ENCODE measurements around the gene SMARCAL1. TPM values are rescaled to one million over a fixed set of nuclear protein-coding genes. Genes with fewer than 3 reads are reported as not detected.

Gene SMARCAL1
- total RNA-seq, 1 experiment from 2014 or later: 26.4 TPM

DNA sequence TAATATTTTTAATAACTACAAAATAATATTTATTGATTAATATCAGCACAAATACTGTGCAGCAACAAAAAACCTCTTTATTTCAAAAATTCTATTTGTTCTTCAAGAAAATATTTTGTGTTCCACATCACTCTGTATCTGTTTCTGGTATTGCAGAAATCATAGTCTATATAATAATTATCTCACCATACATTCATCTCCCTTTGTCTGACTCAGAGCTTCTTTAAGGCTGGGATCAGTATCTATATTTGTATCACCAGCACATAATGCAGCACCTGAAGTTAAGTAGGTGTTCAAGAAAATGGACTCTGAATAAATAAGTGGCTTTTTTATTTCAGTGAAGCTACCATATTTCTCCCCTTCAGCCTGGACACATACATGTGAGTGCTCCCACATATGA, 38.4 kb upstream of the SMARCAL1 start:
- TF ChIP-seq TCF7L2 (IDR thresholded peaks at IDR 0.05; ENCODE audit: low read depth, low read length): no peak
- no peak for TF ChIP-seq SIN3A (IDR thresholded peaks at IDR 0.05; ENCODE audit: borderline replicate concordance, insufficient read depth, low read depth, low read length)
- TF ChIP-seq, protein P1, sequence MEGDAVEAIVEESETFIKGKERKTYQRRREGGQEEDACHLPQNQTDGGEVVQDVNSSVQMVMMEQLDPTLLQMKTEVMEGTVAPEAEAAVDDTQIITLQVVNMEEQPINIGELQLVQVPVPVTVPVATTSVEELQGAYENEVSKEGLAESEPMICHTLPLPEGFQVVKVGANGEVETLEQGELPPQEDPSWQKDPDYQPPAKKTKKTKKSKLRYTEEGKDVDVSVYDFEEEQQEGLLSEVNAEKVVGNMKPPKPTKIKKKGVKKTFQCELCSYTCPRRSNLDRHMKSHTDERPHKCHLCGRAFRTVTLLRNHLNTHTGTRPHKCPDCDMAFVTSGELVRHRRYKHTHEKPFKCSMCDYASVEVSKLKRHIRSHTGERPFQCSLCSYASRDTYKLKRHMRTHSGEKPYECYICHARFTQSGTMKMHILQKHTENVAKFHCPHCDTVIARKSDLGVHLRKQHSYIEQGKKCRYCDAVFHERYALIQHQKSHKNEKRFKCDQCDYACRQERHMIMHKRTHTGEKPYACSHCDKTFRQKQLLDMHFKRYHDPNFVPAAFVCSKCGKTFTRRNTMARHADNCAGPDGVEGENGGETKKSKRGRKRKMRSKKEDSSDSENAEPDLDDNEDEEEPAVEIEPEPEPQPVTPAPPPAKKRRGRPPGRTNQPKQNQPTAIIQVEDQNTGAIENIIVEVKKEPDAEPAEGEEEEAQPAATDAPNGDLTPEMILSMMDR (IDR thresholded peaks at IDR 0.05): no peak
- no peak for TF ChIP-seq POLR2AphosphoS5 (IDR thresholded peaks at IDR 0.05; ENCODE audit: low read depth, low read length)
- TF ChIP-seq, protein P2, sequence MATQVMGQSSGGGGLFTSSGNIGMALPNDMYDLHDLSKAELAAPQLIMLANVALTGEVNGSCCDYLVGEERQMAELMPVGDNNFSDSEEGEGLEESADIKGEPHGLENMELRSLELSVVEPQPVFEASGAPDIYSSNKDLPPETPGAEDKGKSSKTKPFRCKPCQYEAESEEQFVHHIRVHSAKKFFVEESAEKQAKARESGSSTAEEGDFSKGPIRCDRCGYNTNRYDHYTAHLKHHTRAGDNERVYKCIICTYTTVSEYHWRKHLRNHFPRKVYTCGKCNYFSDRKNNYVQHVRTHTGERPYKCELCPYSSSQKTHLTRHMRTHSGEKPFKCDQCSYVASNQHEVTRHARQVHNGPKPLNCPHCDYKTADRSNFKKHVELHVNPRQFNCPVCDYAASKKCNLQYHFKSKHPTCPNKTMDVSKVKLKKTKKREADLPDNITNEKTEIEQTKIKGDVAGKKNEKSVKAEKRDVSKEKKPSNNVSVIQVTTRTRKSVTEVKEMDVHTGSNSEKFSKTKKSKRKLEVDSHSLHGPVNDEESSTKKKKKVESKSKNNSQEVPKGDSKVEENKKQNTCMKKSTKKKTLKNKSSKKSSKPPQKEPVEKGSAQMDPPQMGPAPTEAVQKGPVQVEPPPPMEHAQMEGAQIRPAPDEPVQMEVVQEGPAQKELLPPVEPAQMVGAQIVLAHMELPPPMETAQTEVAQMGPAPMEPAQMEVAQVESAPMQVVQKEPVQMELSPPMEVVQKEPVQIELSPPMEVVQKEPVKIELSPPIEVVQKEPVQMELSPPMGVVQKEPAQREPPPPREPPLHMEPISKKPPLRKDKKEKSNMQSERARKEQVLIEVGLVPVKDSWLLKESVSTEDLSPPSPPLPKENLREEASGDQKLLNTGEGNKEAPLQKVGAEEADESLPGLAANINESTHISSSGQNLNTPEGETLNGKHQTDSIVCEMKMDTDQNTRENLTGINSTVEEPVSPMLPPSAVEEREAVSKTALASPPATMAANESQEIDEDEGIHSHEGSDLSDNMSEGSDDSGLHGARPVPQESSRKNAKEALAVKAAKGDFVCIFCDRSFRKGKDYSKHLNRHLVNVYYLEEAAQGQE (IDR thresholded peaks at IDR 0.05; ENCODE audit: insufficient read depth in 1 of 2, low read depth in 2 of 2, low read length in 1 of 2): no peak
- Histone ChIP-seq H3K27ac (ENCODE audit: low read length) (no peak overlapping the region), H3K27me3 (ENCODE audit: control insufficient read depth, insufficient read depth, low read length) (peaks cover 22% of the 10 kb centered on the region), H3K9me3 (ENCODE audit: control insufficient read depth, insufficient read depth, low read depth, low read length) (no peaks in the 10 kb centered on the region), H3K36me3 (ENCODE audit: control insufficient read depth, insufficient read depth, low read length) (no peaks in the 10 kb centered on the region), H3K4me1 (ENCODE audit: control insufficient read depth, insufficient read depth, low read length) (peaks cover 14% of the 10 kb centered on the region; the same call in 1 of the 2 replicates), H3K4me3 (ENCODE audit: low read depth in 2 of 2, low read length in 2 of 2) (no peak overlapping the region)
- no peak for DNase-seq (ENCODE audit: low read depth, low spot score)
- ChIA-PET CTCF (no interaction called here), POLR2A (interaction anchor here (0.5 kb wide), 1 partner anchor 158 kb away, joined by 3 read pairs; no protein-coding TSS in a partner anchor)
- ATAC-seq: no peak
- BruUV-seq (replicated peaks): no TSS peak
- intact Hi-C loops (cut with micrococcal nuclease; ENCODE audit: unreplicated experiment) (no loop called here), in situ Hi-C loops (cut with HindIII; ENCODE audit: low pct_unique_long_range_greater_than_20kb, low sequenced_read_pairs) (no loop called here)

DNA sequence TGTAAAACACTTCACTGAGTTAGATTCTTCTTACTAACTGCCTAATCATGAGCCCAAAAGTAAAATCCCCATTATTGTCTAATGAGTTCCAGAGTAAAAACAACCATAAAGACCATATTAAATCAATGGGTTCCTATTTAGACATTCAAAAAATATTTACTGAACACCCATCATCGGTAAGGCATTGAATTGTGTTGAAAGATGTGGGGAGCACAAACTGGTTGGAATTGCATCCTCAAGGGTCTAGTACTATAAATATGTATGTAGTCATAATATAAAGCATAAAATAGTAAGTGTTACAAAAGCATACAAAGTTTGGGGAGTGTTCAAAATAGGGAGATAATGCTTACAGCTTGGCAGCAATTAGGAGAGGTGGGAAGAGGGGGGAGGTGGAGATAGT, 37.0 kb upstream of the SMARCAL1 start:
- in situ Hi-C loops (cut with HindIII; ENCODE audit: low pct_unique_long_range_greater_than_20kb, low sequenced_read_pairs): no loop called here
- intact Hi-C loops (cut with micrococcal nuclease; ENCODE audit: unreplicated experiment): no loop called here
- no peak for TF ChIP-seq POLR2AphosphoS5 (IDR thresholded peaks at IDR 0.05; ENCODE audit: low read depth, low read length)
- TF ChIP-seq, protein P1 (IDR thresholded peaks at IDR 0.05): no peak
- TF ChIP-seq, protein P2 (IDR thresholded peaks at IDR 0.05; ENCODE audit: insufficient read depth in 1 of 2, low read depth in 2 of 2, low read length in 1 of 2): no peak
- TF ChIP-seq SIN3A (IDR thresholded peaks at IDR 0.05; ENCODE audit: borderline replicate concordance, insufficient read depth, low read depth, low read length): no peak
- no peak for TF ChIP-seq TCF7L2 (IDR thresholded peaks at IDR 0.05; ENCODE audit: low read depth, low read length)
- Histone ChIP-seq H3K4me1 (ENCODE audit: control insufficient read depth, insufficient read depth, low read length) (peaks cover 14% of the 10 kb centered on the region; the same call in 1 of the 2 replicates), H3K9me3 (ENCODE audit: control insufficient read depth, insufficient read depth, low read depth, low read length) (no peaks in the 10 kb centered on the region), H3K27ac (ENCODE audit: low read length) (no peak overlapping the region), H3K27me3 (ENCODE audit: control insufficient read depth, insufficient read depth, low read length) (peaks cover 15% of the 10 kb centered on the region), H3K36me3 (ENCODE audit: control insufficient read depth, insufficient read depth, low read length) (no peaks in the 10 kb centered on the region), H3K4me3 (ENCODE audit: low read depth in 2 of 2, low read length in 2 of 2) (no peak overlapping the region)
- ChIA-PET POLR2A (no interaction called here), CTCF (no interaction called here)
- DNase-seq (ENCODE audit: low read depth, low spot score): no peak
- no TSS peak for BruUV-seq (replicated peaks)
- no peak for ATAC-seq
